Muscle layer of colon (tissue), 2 donors: Measurements from ENCODE around the gene RAPGEF4.

ENCODE experiments used
- H3K27ac ChIP-seq: one replicate; pipeline ENCODE4 v1.7.0; 2013; ENCODE audit warnings: low read depth, mild to moderate bottlenecking, low read length, moderate library complexity
- H3K27me3 ChIP-seq, 2 donors: one replicate each; pipeline ENCODE4 v1.7.0; 2013; ENCODE audit warnings: low read length in 2 of 2, mild to moderate bottlenecking in 2 of 2; ENCODE audit not compliant: insufficient read depth in 2 of 2, control insufficient read depth in 1 of 2
- H3K36me3 ChIP-seq: one replicate; pipeline ENCODE4 v1.7.0; 2013; ENCODE audit warnings: mild to moderate bottlenecking, low read length; ENCODE audit not compliant: insufficient read depth
- H3K4me1 ChIP-seq: one replicate; pipeline ENCODE4 v1.7.0; 2013; ENCODE audit warnings: mild to moderate bottlenecking, low read length; ENCODE audit not compliant: insufficient read depth
- H3K4me3 ChIP-seq, 2 donors: one replicate each; pipeline ENCODE4 v1.7.0; 2013; ENCODE audit warnings: low read length in 2 of 2, low read depth in 1 of 2, mild to moderate bottlenecking in 1 of 2, moderate library complexity in 1 of 2
- H3K9ac ChIP-seq: one replicate; pipeline ENCODE4 v1.7.0; 2013; ENCODE audit warnings: low read length
- H3K9me3 ChIP-seq: one replicate; pipeline ENCODE4 v1.7.0; 2013; ENCODE audit warnings: mild to moderate bottlenecking, low read length
- donor health status: abdominal sarcoma.
- donor health status: Adenocarcinoma of cecum.

The RAPGEF4 gene

DNA sequence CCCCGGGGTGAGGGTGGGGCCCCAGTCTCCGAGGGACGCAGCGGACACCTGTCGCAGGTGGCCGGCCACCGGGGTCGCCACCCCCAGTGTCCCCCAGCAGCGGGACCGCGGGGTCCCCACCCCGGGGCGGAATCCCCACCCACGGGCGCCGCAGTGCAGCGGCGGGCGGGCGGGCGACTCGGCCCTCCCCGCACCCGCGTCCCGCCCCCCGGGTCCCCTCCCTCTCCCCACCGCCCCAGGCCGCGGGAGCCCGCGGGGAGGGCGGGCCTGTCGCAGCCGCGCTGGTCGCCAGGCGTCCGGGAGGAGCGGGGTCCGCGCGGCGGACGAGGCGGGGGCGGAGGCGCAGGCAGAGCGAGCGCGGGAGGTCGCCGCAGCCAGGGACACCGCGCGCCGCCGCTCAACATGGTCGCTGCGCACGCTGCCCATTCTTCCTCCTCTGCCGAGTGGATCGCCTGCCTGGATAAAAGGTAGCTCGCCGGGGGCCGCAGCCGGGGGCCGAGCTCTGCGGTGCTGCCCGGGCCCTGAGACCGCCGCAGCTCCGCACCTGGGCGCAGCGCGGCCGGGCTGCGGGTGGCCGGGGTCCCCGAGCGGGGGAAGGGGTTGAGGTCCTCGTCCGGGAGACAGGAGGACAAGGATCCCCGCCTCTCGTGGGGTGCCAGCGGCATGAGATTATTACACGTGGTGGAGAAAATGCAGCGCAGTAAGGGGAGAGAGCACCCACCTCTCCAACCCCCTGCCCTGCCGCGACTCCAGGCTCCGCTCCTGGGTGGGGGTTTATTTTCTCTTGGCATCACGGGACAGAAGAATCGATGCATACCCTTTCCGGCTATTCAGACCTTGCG is at the start of gene RAPGEF4:
Gene RAPGEF4, plus strand, starts transcription at position 264 of the 842 bp plus-strand sequence. Its CDS starts 139 bp downstream, at position 403.
- Histone ChIP-seq H3K27me3 (peaks cover 10 to 15% of the 10 kb centered on the region in 2 donors), H3K4me3 (no peak within 1 kb of the TSS), H3K36me3 (no peaks in the 10 kb centered on the region), H3K9me3 (no peaks in the 10 kb centered on the region), H3K4me1 (peaks cover 3% of the 10 kb centered on the region), H3K9ac (no peak within 1 kb of the TSS), H3K27ac (no peak within 1 kb of the TSS)

DNA sequence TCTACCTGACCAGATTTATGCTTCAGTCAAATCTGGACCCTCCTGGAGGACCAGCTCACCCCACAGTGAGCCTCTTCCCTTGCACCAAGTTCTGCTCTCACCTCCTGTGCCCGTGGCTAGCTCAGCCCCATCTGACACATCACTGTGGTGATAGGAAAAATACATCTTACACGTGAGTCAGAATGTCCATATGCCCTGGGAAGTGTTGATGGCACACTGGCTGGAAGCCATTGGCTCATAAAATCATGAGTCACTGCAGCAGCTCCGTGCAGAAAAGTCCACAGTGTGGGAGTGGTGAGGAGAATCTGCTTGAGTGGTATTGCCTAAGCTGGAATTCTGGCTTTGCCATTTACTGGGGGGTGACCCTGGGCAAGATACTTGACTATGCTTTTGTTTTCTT is 42.6 kb upstream of the RAPGEF4 start:
- peaks cover 10% of the 10 kb centered on the region for H3K4me1 ChIP-seq
- H3K4me3 ChIP-seq = no peak overlapping the region
- no peaks in the 10 kb centered on the region for H3K36me3 ChIP-seq
- H3K9ac ChIP-seq = no peak overlapping the region
- H3K9me3 ChIP-seq = no peaks in the 10 kb centered on the region
- no peaks in the 10 kb centered on the region for H3K27me3 ChIP-seq
- no peak overlapping the region for H3K27ac ChIP-seq

DNA sequence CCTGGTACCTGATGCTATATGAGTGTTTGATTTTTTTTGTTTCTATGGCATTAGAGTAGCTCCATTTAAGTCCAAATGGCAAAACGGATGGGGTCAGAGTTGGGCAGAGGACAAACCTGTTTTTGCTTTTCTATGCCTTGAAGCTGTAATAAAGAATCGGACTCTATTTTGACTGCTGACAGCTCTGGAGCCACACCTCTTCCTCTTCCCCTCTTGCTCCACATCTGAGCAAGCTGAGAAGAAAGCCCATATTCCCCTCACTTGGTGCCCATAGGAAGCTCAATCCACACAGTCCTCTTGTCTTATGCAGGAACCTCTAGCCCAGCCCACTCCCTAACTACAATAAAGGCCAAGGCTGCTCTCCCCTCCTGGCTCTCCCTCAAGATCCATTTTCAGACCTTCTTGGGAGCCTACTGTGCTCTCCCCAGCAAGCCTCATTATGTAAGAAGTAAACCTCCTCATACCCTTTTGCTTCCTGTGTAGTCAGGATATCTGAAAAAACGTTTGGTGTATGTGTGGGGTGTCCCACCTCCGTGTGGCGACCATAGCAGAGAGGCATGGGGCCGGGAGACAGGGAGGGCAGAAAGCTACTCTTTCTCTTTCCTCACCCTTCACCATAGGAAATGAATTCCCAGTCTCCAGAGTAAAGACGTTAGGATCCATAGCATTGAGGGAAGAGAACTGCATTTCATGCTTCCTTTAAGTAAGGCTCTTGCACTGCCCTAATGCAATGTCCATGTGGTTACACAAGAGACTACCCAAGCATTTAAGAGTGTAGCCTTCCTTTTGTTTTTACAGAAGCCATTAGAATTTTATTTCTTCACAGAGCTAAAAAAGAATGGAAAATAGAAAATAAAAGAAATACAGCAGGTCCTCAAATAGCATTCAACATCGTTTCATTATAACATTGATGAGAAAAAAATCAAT is 41.9 kb upstream of the RAPGEF4 start:
- H3K4me3 ChIP-seq = no peak overlapping the region
- no peak overlapping the region for H3K27ac ChIP-seq
- H3K9ac ChIP-seq = no peak overlapping the region
- H3K27me3 ChIP-seq = no peaks in the 10 kb centered on the region
- no peaks in the 10 kb centered on the region for H3K9me3 ChIP-seq
- no peaks in the 10 kb centered on the region for H3K36me3 ChIP-seq
- H3K4me1 ChIP-seq = peaks cover 10% of the 10 kb centered on the region

DNA sequence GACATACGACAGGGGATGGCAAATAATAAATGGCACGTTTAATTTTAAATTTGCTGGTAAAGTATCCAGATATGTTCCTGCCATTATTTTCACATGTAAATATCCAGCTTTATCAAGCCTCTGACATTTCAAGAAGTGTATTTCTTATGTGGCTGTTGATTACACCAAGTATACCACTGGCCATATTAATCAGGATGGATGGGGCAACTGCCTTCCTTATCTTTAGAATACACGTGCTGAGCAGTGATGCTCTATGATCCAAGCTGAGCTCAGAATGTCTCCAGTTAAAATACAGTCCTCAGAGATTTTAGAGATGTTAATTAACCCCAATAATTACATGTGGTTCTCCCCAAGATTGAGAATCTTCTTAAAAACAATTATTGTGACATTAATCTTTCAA is 38.3 kb upstream of the RAPGEF4 start:
- no peaks in the 10 kb centered on the region for H3K9me3 ChIP-seq
- H3K27me3 ChIP-seq = no peaks in the 10 kb centered on the region
- H3K27ac ChIP-seq = no peak overlapping the region
- H3K4me3 ChIP-seq = no peak overlapping the region
- peaks cover 10% of the 10 kb centered on the region for H3K4me1 ChIP-seq
- H3K36me3 ChIP-seq = no peaks in the 10 kb centered on the region
- no peak overlapping the region for H3K9ac ChIP-seq

DNA sequence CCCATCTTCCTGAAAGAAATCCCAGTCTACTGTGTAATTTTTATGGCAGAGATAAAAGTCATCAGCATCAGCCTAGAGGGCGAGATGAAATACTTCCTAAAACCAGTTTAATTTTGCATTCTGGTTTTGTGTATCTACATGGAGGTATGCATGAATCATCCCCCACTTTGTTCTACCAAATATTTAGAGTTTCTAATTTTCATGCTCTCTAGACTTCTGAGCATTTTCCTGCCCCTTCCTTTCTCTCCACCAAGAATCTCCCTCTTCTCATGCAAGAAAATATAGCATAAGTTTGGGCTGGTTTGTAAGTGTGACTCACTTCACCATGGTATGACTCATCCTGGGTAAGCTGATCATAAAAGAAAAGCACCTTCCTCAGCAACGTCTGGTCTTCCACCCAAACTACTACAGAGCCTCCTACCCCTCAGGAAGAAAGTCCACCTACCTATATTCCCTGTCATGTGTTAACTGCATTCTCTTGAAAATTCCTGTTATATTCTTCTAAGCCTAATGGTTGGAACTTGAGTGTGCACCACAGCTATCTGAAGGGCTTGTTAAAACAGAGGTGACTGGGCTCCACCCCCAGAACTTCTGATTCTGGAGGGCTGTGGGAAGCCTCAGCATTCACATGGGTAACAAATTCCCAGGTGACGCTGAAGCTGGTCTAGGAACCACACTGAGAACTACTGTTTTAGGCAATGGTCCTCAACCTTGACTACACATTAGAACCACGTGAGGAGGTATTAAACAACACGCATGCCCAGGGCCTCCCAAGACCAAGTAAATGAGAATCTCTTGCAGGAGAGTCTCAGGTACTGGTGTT is 37.4 kb upstream of the RAPGEF4 start:
- peaks cover 3% of the 10 kb centered on the region for H3K4me1 ChIP-seq
- H3K27ac ChIP-seq = no peak overlapping the region
- H3K9ac ChIP-seq = no peak overlapping the region
- H3K36me3 ChIP-seq = no peaks in the 10 kb centered on the region
- H3K4me3 ChIP-seq = no peak overlapping the region
- no peaks in the 10 kb centered on the region for H3K9me3 ChIP-seq
- H3K27me3 ChIP-seq = no peaks in the 10 kb centered on the region

DNA sequence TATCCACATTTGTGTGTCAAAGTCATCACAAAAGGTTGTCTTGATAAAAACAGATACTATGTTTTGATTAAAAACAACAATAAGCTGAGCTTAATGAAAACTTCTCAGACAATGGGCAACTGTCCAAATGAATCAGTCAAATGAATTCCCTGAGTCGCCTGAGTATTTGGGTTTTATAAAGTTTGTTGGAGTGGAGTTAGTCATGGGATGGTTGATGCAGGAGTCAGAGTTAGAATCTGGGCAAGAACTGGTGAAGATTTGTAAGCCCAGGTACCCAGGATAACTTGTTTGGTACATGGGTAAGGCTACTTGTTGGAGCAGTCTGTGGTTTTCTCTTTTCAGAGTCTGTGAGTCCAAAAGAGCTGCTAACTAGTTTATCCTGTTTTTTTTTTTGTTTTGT is 34.4 kb upstream of the RAPGEF4 start:
- Histone ChIP-seq H3K9me3 (no peaks in the 10 kb centered on the region), H3K27ac (no peak overlapping the region), H3K27me3 (no peaks in the 10 kb centered on the region), H3K4me1 (no peaks in the 10 kb centered on the region), H3K4me3 (no peak overlapping the region), H3K9ac (no peak overlapping the region), H3K36me3 (no peaks in the 10 kb centered on the region)

DNA sequence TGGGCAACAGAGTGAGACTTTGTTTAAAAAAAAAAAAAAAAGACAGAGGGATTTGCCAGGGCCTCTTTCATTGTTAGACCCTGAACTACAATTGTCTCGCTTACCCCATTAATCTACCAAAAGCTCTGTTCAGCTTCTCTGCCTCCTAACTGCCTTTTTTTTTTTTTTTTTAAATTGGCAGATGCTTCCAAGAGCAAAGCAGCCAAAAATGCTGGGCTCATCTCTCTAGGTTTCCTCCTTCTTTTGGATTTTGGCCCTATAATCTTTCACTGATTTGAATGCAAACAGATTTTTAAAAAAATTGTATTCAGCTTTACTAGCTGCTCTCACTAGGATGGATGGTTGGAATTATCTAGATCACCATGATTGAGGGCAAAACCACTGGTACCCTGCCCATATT is 33.2 kb upstream of the RAPGEF4 start:
- Histone ChIP-seq H3K27me3 (no peaks in the 10 kb centered on the region), H3K4me3 (no peak overlapping the region), H3K27ac (no peak overlapping the region), H3K4me1 (no peaks in the 10 kb centered on the region), H3K36me3 (no peaks in the 10 kb centered on the region), H3K9ac (no peak overlapping the region), H3K9me3 (no peaks in the 10 kb centered on the region)

DNA sequence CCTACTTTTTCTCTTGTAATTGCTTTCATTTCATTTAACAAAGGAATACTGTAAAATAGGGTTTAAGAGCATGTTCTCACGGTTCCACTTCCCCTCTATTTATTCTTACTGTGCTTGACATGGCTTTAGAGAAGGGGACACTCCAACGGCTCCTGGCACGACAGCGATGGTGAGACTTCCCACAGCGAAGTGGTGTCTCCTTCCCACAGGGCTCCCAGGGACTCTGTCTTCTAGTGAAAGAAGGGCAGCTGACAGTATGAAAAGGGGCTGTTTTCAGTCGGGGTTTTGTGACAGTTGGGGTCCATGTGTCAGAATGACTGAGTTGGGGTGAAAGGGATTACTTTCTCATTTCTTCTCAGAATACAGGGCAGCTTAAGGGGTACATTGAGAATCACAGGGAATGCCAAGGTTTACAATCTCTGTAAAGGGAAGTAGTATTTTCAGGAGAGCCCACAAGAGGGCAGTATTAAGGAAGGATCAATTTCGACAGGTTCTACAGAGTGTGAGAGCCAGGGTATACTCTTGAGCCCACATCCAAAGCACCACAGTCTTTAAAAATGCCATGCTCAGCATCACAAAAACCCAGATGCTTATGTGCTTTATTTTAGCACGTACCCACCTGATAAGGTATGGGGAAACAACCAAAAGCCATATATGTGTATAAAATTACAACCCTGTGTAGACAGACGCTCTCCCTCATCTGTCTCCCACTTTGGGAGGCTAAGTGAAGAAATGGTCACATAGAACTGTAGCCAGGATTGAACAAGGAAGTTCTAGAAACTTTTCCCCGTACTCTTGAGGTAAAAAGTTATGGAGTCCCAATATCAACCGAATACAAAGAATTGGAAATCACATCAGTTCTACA is 31.3 kb upstream of the RAPGEF4 start:
- Histone ChIP-seq H3K36me3 (no peaks in the 10 kb centered on the region), H3K9ac (no peak overlapping the region), H3K4me3 (no peak overlapping the region), H3K4me1 (no peaks in the 10 kb centered on the region), H3K27ac (no peak overlapping the region), H3K9me3 (no peaks in the 10 kb centered on the region), H3K27me3 (no peaks in the 10 kb centered on the region)

DNA sequence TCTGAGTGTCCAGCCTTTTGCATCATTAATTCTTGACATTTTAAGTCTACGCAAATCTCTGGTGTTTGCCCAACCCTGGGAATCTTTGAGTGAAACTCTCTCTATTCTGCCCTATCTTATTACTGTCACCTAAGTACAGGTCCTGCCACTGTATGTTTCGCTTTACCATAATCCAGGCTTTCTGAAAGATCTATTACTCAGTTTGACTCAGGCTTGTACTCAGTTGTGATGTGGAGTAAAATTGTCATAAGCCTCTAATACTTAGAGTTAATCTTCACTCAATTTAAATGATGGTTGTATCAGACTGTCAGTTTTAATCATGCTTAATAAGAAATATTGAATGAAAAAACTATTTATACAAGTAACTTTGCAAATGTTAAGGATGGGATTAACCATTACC is 30.3 kb upstream of the RAPGEF4 start:
- Histone ChIP-seq H3K4me1 (no peaks in the 10 kb centered on the region), H3K36me3 (no peaks in the 10 kb centered on the region), H3K9ac (no peak overlapping the region), H3K4me3 (no peak overlapping the region), H3K27me3 (no peaks in the 10 kb centered on the region), H3K27ac (no peak overlapping the region), H3K9me3 (no peaks in the 10 kb centered on the region)

DNA sequence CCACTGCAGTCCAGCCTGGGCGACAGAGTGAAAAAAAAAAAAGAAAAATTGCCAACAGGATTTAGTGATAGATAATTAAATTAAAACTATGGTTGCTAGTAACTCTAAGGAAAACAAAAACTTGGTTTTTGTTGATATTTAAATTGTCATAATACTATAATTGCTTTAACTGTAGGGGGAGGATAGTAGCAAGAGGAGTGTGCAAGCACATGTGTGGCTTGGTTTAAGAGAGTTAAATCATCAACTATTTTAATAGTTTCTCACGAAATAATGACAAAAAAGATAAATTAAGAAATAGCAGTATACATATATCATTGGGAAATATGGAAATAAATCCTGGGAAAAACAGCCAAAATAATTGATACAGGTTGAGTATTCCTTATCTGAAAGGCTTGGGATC is 27.4 kb upstream of the RAPGEF4 start:
- no peaks in the 10 kb centered on the region for H3K4me1 ChIP-seq
- no peak overlapping the region for H3K27ac ChIP-seq
- no peak overlapping the region for H3K9ac ChIP-seq
- no peaks in the 10 kb centered on the region for H3K36me3 ChIP-seq
- no peaks in the 10 kb centered on the region for H3K9me3 ChIP-seq
- no peak overlapping the region for H3K4me3 ChIP-seq
- no peaks in the 10 kb centered on the region for H3K27me3 ChIP-seq
